H1 (cell line): ENCODE data around the gene SLC16A8.

ENCODE experiments used
- ATF2 ChIP-seq: IDR thresholded peaks from 2 replicates; pipeline ENCODE4 v1.6.1; 2012; ENCODE audit warnings: low read length, inconsistent platforms
- BCL11A ChIP-seq, 2 experiments: IDR thresholded peaks; one replicate each; pipeline ENCODE4 v1.6.1; 2011; ENCODE audit warnings: low read depth in 2 of 2, low read length in 2 of 2, mild to moderate bottlenecking in 2 of 2
- CTCF ChIP-seq, 3 experiments: IDR thresholded peaks; 1 replicate in 2 of 3; 2 replicates in 1 of 3; pipeline versions ENCODE4 v1.5.1 to v1.6.1; 2011; ENCODE audit warnings: low read length in 3 of 3, mild to moderate bottlenecking in 3 of 3, inconsistent platforms in 2 of 3, low read depth in 1 of 3, moderate library complexity in 1 of 3; ENCODE audit not compliant: insufficient read depth in 1 of 3; ENCODE audit errors: control extremely low read depth in 1 of 3
- EP300 ChIP-seq, 2 experiments: IDR thresholded peaks; 1 replicate in 1 of 2; 2 replicates in 1 of 2; pipeline ENCODE4 v1.6.1; 2011 to 2012; ENCODE audit warnings: low read depth in 2 of 2, low read length in 2 of 2, mild to moderate bottlenecking in 2 of 2, borderline replicate concordance in 1 of 2, inconsistent platforms in 1 of 2, moderate library complexity in 1 of 2
- JUND ChIP-seq: IDR thresholded peaks from 2 replicates; pipeline ENCODE4 v1.6.1; 2011; ENCODE audit warnings: mild to moderate bottlenecking, improper control_type of control experiment, low read length
- PHF8 ChIP-seq: fragments of 200-600 bp; sonication (generic); conservative IDR thresholded peaks from 2 replicates; pipeline ENCODE4 v1.7.1; 2012; ENCODE audit warnings: low read depth, mild to moderate bottlenecking, inconsistent platforms, low read length, moderate library complexity
- POLR2A ChIP-seq, 2 experiments: IDR thresholded peaks; 1 replicate in 1 of 2; 2 replicates in 1 of 2; pipeline ENCODE4 v1.6.1; 2011; ENCODE audit warnings: low read depth in 2 of 2, low read length in 2 of 2, mild to moderate bottlenecking in 2 of 2; ENCODE audit errors: control extremely low read depth in 1 of 2
- POLR2AphosphoS5 ChIP-seq: IDR thresholded peaks from 2 replicates; pipeline ENCODE4 v1.6.1; 2011; ENCODE audit warnings: low read depth, low read length
- RAD21 ChIP-seq, 2 experiments: IDR thresholded peaks in 1 of 2; conservative IDR thresholded peaks in 1 of 2; 2 replicates each; pipeline ENCODE4 v1.6.1; 2011; ENCODE audit warnings: low read depth in 2 of 2, low read length in 2 of 2, improper control_type of control experiment in 1 of 2, inconsistent platforms in 1 of 2, mild to moderate bottlenecking in 1 of 2, moderate library complexity in 1 of 2
- RBBP5 ChIP-seq: IDR thresholded peaks from 2 replicates; pipeline ENCODE4 v1.7.1; 2012; ENCODE audit warnings: low read depth, mild to moderate bottlenecking, inconsistent platforms, low read length, moderate library complexity, borderline replicate concordance
- SUZ12 ChIP-seq: fragments of 200-600 bp; sonication (generic); IDR thresholded peaks from 2 replicates; pipeline ENCODE4 v1.6.1; 2012; ENCODE audit warnings: mild to moderate bottlenecking, inconsistent platforms, low read length, moderate library complexity, mixed read lengths
- TBP ChIP-seq: IDR thresholded peaks from 2 replicates; pipeline ENCODE4 v1.6.1; 2011; ENCODE audit warnings: low read depth, low read length, improper control_type of control experiment

GRCh38 chr22:38035530-38035885 lies 48.5 kb downstream of the SLC16A8 start:
- TF ChIP-seq RBBP5 = no peak
- TF ChIP-seq EP300 (IDR thresholded peaks at IDR 0.05; ENCODE audit: borderline replicate concordance in 1 of 2, low read depth in 2 of 2, low read length in 2 of 2) = no peak
- no peak for TF ChIP-seq CTCF (IDR thresholded peaks at IDR 0.05; ENCODE audit: control extremely low read depth in 1 of 3, insufficient read depth in 1 of 3, low read depth in 1 of 3, low read length in 3 of 3)
- no peak for TF ChIP-seq POLR2A (IDR thresholded peaks at IDR 0.05; ENCODE audit: control extremely low read depth in 1 of 2, low read depth in 2 of 2, low read length in 2 of 2)
- TF ChIP-seq PHF8 = no peak
- TF ChIP-seq JUND = no peak
- TF ChIP-seq POLR2AphosphoS5 = no peak
- no peak for TF ChIP-seq BCL11A (IDR thresholded peaks at IDR 0.05; ENCODE audit: low read depth in 2 of 2, low read length in 2 of 2)
- TF ChIP-seq RAD21 (IDR thresholded peaks at IDR 0.05 in 1 of 2, conservative IDR thresholded peaks at IDR 0.05 in 1 of 2; ENCODE audit: low read depth in 2 of 2, low read length in 2 of 2) = no peak
- TF ChIP-seq ATF2 = no peak
- no peak for TF ChIP-seq TBP
- no peak for TF ChIP-seq SUZ12
